Activated effector memory CD4-positive, alpha-beta T cell treated with Interleukin-2 at 50 U/mL for 16 hours (primary cell): ENCODE measurements around the gene LILRB5.
"Not testable (repeated sequence)": the region's sequence is repeated elsewhere in the genome, so short reads cannot be mapped to it uniquely, and the experiment has no call there.

Experiments used
- DNase-seq: peaks from one replicate; pipeline ENCODE4 v3.0.0-alpha.2; 2020

LILRB5 gene

DNA sequence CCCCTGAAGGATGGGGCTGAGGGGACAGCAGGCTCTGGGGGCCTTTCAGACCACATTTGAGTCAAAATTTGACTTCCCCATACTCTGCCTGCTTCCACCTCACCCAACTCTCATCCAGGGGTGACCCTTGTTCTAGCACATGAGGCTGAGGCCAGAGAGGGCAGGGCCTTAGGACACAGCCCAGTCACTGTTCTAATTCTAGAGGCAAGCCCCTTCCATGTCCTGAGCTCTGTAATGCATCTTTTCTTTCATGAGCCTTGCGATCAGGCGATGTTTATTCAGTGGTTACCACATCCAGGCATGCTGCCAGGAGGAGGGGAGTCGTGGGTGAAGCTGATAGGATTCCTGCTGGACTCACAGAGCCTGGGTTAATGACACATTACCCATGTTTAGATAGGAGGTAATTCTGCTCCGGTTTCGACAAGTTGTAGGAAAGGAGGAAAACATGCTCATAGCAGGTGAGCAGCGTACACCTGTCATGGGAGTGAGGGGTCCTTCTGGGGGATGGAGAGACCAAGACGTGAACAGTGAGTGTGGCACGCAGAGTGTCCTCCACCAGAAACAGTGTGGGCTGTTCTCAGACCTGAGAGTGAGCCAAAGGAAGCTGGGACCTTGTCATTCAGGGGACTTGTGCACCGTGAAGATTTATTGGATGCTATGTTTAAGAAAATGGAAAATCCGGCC lies 47.1 kb downstream of the LILRB5 start:
- no peak for DNase-seq

DNA sequence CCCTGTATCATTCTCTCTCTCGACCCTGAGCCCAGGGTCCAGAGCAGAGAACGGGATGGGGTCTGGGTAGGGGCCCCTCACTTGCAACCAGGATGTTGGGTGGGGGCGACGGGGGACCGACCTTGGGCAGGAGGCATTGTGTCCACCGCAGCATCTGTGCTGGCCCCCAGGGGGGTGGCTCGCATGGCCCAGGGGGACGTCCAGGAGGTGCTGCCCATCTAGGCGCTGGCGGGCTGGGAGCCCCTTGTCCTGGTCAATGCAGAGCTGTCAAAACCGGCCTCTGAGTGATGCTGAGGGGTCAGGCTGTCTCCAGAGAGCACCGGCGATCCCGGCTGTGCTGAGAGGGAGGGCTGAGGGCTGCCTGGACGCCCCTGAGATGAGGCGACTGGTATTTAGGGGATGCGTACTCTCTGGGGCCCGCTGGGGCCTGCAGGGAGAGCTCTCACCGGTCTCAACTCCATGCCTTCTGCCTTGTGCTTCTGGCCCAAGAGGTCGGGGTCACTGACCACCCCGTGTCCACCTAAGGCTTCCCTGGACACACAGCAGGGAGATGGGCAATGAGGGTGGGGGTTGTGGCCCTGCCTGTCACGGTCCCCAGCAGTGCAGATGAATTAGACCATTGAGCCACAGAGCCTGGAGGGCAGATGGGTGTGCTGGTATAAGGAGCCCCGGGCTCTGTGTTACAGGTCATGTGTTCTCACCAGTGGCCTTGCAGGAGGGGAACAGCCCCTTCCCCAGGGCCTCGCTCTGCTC lies 47.8 kb downstream of the LILRB5 start:
- DNase-seq: no peak

DNA sequence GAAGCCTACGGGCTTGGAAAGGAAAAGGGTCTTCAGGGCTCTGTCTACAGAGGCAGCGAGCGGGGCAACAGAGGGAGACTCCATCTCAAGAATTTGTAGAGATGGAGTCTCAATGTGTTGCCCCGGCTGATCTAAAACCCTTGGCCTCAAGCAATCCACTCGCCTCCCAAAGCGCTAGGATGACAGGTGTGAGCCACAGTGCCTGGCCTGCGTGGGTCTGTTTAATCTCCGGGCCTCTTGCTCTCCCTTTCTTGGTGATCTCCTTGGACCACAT lies 48.4 kb downstream of the LILRB5 start:
- no peak for DNase-seq

DNA sequence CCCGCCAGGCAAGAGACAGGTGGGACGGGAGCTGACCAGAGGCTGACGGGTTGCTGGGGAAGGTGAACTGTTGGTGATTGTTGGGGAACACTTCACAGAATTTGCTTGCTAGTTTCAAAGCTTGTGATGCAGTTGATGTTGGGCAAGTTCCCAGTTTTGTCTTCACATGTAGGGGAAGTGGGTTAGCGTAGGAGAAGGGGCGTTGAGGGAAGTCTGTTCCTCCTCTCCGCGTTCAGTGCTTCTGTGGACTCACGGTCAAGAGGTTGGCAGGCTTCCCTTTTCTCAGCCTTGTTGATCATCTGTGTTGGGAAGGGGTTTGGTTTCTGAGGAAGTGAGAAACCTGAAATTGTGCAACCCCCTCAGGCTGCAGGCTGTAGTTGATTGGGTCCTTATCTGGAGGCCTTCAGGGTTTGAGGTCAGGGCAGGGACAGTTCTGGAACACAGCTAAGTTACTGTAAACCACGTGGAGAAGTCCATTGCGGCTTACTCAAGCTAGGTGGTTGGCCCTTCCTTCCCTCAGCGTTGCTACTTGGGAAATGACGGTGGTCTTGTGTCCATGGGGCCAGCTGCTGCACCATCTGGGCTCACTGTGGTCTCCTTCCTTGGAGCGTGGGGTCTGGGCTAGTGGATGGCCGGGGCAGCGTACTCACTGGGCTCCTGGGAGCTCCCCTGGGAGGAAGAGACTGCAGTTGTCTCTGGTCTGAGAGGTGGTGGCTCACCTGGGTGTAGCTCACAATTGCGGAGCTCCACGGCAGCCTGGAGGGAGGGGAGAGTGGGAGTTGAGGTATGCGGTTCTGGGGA lies 48.9 kb downstream of the LILRB5 start:
- DNase-seq: no peak

DNA sequence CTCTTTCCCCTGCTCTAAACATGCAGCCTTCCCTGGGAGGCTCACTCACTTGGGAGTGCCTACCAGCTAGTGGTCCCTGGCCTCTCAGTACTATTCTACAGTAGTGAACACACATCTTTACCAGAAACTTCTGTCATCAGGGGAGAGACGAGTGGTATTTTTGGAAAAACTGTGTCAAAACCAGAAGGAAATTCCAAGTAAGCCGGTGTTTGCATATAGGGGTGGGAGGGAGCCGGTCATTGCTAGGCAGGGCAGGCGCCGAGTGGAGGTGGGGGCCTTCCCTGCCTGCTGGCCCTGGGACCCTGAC lies 49.4 kb downstream of the LILRB5 start:
- DNase-seq: no peak

DNA sequence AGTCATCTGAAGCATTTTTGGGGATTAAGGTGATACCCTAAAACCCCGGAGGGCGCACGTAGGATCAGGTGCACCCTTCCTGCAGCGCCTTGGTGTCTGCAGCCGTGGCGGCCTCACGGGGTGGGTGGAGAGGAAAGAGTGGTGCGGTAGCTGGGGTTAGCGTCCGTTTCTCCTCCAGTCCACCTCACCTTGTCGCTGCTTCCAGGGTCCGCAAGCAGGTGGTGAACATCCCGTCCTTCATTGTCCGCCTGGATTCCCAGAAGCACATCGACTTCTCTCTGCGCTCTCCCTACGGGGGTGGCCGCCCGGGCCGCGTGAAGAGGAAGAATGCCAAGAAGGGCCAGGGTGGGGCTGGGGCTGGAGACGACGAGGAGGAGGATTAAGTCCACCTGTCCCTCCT lies 49.9 kb downstream of the LILRB5 start:
- DNase-seq: not testable (repeated sequence)

DNA sequence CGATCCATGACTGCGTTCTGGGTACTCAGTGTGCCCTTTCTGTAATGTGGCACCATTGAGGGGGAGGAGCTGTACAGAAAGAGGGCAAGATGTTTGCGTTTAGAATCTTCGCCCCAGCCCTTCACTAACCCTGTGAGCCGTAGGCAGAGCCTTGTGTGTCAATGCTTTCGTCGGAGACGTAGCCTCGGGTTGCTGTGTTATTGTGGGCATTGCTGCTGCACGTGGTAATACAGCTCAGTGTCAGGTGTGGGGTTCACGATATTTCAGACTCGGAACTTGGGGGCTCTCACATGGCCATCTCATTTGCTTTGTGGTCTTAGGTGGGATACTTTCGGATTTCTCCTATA lies 50.3 kb downstream of the LILRB5 start:
- no peak for DNase-seq

DNA sequence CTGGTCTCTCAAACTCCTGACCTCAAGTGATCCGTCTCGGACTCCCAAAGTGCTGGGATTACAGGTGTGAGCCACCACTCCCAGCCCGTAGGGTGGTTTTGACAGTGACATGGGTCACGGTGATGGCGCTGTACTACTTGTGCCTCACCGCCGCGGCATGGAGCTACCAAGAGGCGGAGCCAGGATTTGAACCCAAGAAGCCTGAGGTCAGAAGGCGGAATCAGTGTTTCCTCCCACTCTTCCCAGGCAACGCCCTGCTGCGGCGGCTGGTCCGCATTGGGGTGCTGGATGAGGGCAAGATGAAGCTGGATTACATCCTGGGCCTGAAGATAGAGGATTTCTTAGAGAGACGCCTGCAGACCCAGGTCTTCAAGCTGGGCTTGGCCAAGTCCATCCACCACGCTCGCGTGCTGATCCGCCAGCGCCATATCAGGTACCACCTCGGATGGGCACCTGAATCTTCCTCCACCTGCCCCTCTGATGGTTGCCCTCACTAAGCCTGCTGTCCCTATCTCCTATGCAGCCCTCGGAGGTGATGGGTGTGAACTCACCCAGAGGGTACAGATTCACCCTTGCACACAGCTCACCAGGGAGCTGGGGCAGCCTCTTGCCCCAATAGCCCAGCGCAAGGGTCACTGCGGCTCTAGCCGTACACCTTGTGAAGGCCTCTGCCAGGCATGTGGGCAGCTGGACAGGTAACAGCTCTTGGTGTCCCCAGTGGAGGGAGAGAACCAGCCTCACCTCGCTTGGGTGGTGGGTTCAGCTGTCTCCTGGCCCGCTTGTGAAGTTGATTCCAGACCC lies 50.8 kb downstream of the LILRB5 start:
- DNase-seq: no peak

DNA sequence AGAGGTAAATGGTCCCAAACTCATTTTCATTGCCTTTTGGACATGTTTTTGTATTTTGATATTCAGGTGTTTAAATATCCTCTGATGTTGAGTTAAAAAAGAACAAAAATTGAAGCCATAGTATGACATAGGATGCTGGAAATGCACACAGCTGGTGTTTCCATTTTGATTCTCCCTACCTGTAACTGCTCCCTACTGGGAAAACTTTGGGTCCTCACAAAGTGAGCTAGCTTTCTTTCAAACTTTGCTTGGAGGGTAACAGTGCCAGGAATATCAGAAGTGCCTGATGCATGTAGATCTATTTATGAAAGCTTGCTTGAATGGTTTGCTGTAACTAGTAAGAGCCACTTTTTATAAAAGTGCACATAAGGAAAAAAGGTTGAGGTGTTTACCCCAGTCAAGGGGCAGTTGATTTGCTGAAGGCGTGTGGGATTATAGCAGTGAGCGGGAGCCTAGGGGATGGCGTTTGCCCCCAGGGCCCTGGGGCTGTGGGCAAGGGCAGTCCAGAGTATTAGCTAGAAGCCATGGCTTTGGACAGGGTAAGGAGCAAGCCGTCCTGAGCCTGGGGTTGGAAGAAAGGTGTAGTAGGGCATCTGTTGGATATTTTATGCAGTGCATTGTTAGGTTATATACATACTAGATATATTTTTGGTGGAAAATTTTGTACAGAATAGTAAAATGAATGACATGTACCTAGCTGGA lies 52.2 kb downstream of the LILRB5 start:
- DNase-seq: no peak

DNA sequence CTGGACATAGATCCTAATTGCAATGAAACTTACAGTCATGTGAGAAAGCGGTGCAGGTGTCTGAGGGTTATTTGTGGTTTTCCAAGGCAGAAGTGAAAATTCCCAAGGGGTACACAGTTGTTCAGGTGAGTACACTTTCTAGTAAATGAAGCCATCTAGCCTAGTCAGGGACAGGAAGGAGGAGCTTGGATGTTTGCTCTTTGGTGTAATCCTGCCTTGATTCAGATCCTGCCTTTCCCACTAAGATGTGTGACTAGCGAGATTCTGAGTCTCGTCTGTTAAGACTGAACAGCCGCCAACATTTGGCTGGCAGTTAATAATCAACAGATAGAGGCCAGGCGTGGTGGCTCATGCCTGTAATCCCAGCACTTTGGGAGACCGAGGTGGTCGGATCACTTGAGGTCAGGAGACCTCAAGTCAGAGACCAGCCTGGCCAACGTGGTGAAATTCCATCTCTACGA lies 53.9 kb downstream of the LILRB5 start:
- DNase-seq: no peak

DNA sequence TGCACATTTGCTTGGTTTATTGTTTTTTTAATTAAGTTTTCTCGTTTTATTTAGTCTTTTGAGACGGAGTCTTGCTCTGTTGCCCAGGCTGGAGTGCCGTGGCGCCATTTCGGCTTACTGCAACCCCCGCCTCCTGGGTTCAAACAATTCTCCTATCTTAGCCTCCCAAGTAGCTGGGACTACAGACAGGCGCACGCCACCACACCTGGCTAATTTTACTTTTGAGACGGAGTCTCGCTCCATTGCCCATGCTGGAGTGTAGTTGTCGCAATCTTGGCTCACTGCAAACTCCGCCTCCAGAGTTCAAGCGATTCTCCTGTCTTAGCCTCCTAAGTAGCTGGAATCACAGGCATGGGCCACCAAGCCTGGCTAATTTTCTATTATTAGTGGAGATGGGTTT lies 55.1 kb downstream of the LILRB5 start:
- no peak for DNase-seq

DNA sequence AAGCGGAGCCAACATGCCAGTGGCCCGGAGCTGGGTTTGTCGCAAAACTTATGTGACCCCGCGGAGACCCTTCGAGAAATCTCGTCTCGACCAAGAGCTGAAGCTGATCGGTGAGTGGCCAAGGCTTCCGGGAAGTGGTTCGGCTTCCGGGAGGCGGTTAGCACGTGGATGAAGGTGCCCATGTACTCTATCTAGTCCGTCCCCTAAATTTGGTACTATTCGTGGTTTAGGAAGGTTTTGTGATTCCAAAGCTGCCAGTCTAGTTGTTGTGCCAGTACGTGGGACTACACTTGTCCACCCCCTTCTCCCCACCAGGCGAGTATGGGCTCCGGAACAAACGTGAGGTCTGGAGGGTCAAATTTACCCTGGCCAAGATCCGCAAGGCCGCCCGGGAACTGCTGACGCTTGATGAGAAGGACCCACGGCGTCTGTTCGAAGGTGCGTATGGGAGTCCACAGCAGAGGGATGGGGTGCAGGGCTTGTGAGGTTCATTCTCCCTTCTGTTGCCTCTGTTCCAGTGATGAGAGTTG lies 55.8 kb downstream of the LILRB5 start:
- DNase-seq: no peak
